ENCODE measurements around the gene SLC16A10.

SLC16A10 gene

DNA sequence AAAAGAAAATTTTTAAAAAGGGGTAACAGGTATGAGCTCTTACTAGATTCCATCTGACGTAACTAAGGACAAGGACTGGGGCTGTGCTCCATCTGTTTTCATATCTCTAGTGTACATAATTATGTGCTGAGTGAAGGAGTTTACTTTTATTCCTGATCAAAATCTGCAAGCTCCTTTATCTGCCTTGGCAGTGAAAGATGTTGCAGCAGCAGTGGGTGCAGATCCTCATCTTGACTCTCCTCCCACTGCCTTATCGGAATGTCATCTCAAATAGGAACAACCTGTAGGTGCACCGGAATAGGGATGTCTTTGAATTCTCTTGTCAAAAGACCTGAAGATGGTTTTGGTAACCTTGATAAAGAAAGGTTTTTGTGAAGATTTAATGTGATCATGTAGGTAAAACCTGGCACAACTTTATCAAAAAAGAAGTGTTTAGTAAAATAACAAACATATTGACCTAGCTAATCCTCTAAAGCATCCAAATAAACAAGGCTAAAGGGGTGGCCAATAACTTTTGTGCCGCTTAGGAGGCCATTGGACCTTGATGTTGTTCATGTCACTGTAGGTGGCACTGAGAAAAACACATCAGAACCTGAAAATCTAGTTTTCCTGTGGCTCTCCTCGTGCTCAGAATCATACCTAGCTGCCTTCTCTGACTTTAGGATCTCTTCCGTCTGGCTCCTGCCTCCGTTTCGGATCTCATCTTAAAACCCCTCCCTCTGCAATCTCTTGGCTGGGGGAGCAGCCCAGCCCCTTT, 19.0 kb upstream of the SLC16A10 start:
- DNase-seq (ENCODE audit: insufficient read length, low spot score) (no peak), FAIRE-seq (no peak)
- no peak for TF ChIP-seq SPI1 (IDR thresholded peaks at IDR 0.05; ENCODE audit: low read depth, low read length)
- TF ChIP-seq POU2F2 (IDR thresholded peaks at IDR 0.05; ENCODE audit: low read depth, low read length), result no peak
- TF ChIP-seq POLR2AphosphoS5 (IDR thresholded peaks at IDR 0.05; ENCODE audit: low read depth, low read length), result no peak
- no peak for TF ChIP-seq PAX5 (IDR thresholded peaks at IDR 0.05; ENCODE audit: insufficient read depth, low read length, severe bottlenecking)
- no peak for TF ChIP-seq TAF1 (IDR thresholded peaks at IDR 0.05; ENCODE audit: low read depth, low read length)
- no peak for TF ChIP-seq POLR2A (IDR thresholded peaks at IDR 0.05; ENCODE audit: low read depth, low read length)

DNA sequence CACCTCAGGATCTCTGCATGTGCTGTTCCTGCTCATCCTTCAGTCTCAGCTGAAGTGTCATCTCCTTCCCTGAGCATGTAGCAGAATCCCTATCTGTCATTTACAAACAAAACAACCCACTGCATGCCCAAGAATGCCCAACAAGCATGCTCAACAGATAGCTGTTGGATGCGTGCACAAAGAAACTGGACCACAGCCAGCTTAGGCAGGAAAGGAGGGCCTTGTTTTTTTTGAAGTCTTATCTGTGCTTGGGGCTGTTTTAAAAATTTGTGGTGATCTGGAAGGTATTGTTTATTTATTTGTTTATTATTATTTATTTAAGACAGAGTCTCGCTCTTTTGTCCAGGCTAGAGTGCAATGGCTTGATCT, 18.5 kb upstream of the SLC16A10 start:
- no peak for FAIRE-seq

DNA sequence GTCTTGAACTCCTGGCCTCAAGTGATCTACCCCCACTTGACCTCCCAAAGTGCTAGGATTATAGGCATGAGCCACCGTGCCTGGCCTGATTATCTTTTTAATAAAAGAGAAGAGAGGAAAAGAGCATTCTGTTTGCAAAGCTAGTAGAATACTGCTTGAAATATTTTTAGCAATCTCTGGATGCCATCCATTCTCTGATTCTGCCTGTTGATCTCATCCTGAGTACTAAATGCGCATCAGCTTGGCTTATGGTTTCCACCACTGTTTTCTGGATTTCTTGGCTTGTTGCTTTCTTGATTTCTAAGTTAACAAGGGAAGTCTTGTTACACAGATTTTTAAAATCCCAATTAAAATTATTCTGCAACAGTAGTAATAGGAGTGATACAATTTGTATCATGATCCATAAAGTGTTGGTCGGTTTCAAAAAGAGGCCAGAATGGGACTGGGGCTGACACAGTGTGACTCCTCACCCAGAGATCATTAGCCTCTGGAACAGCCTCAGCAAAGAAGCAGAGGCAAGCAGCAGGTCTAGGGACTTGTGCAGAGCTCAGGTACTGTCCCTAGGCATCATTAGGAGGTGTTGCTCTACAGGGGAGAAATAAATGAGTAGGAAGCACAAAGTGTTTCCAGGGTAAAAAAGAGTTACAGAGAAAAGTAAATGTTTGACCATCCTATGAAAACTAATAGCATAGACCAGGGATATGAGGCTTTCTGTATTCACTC, 17.8 kb upstream of the SLC16A10 start:
- FAIRE-seq, result no peak
- no peak for DNase-seq (ENCODE audit: insufficient read length, low spot score)
- no peak for TF ChIP-seq POLR2A (IDR thresholded peaks at IDR 0.05; ENCODE audit: low read depth, low read length)
- TF ChIP-seq POU2F2 (IDR thresholded peaks at IDR 0.05; ENCODE audit: low read depth, low read length), result no peak
- no peak for TF ChIP-seq SPI1 (IDR thresholded peaks at IDR 0.05; ENCODE audit: low read depth, low read length)
- no peak for TF ChIP-seq PAX5 (IDR thresholded peaks at IDR 0.05; ENCODE audit: insufficient read depth, low read length, severe bottlenecking)

More for the DNA sequence above, 18.5 kb upstream of the SLC16A10 start:
- TF ChIP-seq POU2F2 (IDR thresholded peaks at IDR 0.05; ENCODE audit: low read depth, low read length) (no peak), TAF1 (IDR thresholded peaks at IDR 0.05; ENCODE audit: low read depth, low read length) (no peak), SPI1 (IDR thresholded peaks at IDR 0.05; ENCODE audit: low read depth, low read length) (no peak), POLR2A (IDR thresholded peaks at IDR 0.05; ENCODE audit: low read depth, low read length) (no peak), PAX5 (IDR thresholded peaks at IDR 0.05; ENCODE audit: insufficient read depth, low read length, severe bottlenecking) (no peak), POLR2AphosphoS5 (IDR thresholded peaks at IDR 0.05; ENCODE audit: low read depth, low read length) (no peak)
- no peak for DNase-seq (ENCODE audit: insufficient read length, low spot score)

DNA sequence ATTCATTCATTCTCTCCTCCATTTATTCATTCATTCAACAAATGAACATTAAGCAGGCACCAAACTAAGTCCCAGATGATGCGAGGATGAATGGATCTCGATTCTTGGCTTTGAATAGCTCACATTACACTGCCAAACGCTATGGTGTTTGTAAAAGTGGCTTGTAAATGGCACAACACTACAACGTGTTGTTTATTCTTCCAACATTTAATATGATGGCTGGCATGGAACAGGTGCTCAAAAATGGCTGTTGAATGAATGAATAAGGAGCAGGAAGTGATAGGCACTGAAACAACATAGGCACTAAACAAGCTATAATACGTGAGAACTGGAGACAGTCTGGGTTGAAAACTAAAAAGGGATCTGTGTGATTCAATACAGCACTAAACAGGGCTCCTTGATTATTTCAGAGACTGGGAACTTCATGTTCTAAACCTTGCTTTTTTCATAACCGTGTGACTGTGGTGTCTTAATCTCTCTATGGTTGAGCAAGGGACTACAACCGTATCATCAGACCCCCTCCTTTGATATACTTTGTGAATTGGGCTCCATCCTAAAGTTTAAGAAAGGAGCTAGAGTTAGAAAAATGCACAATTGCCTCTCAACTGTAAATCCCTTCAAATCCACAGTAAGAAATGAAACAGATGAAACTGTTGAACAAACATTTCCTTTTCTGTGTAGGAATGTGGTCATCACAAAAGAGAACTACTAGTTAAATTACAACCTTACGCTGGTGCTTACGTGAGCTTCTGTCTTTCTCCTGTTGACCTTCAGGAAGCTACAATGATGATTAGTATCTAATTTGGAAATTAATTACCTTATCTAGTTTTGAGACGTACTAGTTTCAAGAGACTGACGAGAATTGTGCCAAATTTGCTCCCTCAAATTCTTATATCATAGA, 16.9 kb upstream of the SLC16A10 start:
- FAIRE-seq, result no peak
- no peak for TF ChIP-seq TAF1 (IDR thresholded peaks at IDR 0.05; ENCODE audit: low read depth, low read length)
- no peak for TF ChIP-seq PAX5 (IDR thresholded peaks at IDR 0.05; ENCODE audit: insufficient read depth, low read length, severe bottlenecking)
- no peak for TF ChIP-seq POLR2A (IDR thresholded peaks at IDR 0.05; ENCODE audit: low read depth, low read length)
- no peak for TF ChIP-seq SPI1 (IDR thresholded peaks at IDR 0.05; ENCODE audit: low read depth, low read length)
- no peak for TF ChIP-seq POLR2AphosphoS5 (IDR thresholded peaks at IDR 0.05; ENCODE audit: low read depth, low read length)
- TF ChIP-seq POU2F2 (IDR thresholded peaks at IDR 0.05; ENCODE audit: low read depth, low read length), result no peak
- no peak for DNase-seq (ENCODE audit: insufficient read length, low spot score)

DNA sequence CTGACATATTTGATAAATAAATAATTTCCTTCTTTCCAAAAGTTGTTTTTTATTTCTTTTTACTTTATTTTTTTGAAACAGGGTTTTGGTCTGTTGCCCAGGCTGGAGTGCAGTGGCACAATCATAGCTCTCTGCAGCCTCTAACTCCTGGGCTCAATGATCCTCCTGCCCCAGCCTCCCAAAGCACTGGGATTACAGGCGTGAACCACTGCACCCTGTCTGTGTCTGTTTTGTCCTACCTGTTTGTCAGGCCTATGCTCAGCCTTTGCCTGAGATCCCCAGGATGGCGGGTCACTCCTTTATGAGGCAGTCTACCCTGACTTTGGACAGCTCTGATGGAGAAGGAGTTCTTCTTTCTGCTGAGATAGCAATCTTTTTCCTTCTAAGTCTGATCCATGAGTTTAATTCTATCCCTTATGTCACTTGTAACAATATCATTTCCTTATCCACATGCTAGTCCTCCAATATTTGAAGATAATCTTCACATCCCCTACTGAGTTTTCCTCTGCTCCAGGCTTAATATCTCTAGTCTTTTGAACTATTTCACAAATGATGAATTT, 14.4 kb upstream of the SLC16A10 start:
- DNase-seq (ENCODE audit: insufficient read length, low spot score) (no peak), FAIRE-seq (no peak)
- no peak for TF ChIP-seq POLR2A (IDR thresholded peaks at IDR 0.05; ENCODE audit: low read depth, low read length)
- TF ChIP-seq POLR2AphosphoS5 (IDR thresholded peaks at IDR 0.05; ENCODE audit: low read depth, low read length), result no peak
- no peak for TF ChIP-seq POU2F2 (IDR thresholded peaks at IDR 0.05; ENCODE audit: low read depth, low read length)
- no peak for TF ChIP-seq SPI1 (IDR thresholded peaks at IDR 0.05; ENCODE audit: low read depth, low read length)
- TF ChIP-seq TAF1 (IDR thresholded peaks at IDR 0.05; ENCODE audit: low read depth, low read length), result no peak
- TF ChIP-seq PAX5 (IDR thresholded peaks at IDR 0.05; ENCODE audit: insufficient read depth, low read length, severe bottlenecking), result no peak

DNA sequence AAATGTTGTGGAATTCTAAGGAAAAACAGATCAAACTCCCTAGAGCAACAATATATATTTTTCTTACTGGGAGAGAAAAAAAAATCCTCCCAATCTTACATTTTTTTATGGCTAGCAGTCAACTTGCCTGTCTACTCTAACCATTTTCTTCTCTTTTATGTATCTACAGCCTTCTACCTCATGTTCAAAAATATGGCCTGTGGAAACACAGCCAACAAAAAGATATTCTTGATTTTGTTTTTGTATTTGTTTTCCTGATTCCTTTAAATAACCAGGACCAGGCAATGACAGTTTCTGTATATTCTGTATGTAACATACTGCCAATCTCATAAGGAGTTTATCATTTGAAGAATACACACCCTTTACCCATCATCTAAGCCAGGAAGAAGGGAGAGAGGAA, 13.0 kb upstream of the SLC16A10 start:
- no peak for DNase-seq (ENCODE audit: insufficient read length, low spot score)
- TF ChIP-seq POLR2A (IDR thresholded peaks at IDR 0.05; ENCODE audit: low read depth, low read length) (no peak), POLR2AphosphoS5 (IDR thresholded peaks at IDR 0.05; ENCODE audit: low read depth, low read length) (no peak), TAF1 (IDR thresholded peaks at IDR 0.05; ENCODE audit: low read depth, low read length) (no peak), POU2F2 (IDR thresholded peaks at IDR 0.05; ENCODE audit: low read depth, low read length) (no peak), SPI1 (IDR thresholded peaks at IDR 0.05; ENCODE audit: low read depth, low read length) (no peak), PAX5 (IDR thresholded peaks at IDR 0.05; ENCODE audit: insufficient read depth, low read length, severe bottlenecking) (no peak)
- FAIRE-seq, result no peak

DNA sequence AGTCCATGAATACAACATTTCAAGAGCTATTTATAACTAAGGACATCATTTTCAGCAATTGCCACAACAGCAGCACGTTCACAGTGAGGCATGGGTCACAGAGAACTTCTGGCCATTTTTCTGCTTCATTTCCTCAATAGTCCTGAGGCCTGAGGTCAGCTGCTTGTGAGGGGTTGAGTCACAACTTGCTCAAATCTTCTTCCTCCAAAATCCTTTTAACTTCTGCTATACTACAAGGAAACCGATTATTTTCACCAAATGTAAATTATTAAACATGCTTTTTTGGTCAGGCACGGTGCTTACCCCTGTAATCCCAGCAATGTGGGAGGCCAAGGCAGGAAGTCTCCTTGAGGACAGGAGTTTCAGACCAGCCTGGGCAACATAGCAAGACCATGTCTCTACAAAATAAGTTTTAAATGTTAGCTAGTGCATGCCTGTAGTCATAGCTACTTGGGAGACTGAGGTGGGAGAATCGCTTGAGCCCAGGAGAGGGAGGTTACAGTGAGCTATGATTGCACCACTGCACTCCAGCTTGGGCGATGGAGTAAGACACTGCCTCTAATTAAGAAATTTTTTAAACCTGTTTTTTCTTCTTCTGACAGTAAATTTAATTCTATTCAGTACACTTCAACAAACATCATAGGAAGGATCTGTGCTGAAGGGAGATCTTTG, 11.1 kb upstream of the SLC16A10 start:
- FAIRE-seq (no peak), DNase-seq (ENCODE audit: insufficient read length, low spot score) (no peak)

DNA sequence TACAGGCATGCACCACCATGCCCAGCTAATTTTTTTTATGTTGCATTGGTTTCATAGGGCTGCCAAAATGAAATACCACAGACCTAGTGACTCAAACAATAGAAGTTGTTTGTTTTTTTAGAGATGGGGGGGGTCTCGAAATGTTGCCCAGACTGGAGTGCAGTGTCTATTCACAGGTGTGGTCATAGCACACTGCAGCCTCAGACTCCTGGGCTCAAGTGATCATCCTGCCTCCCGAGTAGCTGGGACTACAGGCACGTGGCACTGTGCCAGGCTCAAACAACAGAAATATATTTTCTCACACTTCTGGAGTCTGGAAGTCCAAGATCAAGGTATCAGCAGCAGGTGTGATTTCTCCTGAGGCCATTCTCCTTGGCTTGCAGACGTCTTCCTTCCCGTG, 6.6 kb upstream of the SLC16A10 start:
- FAIRE-seq (no peak), DNase-seq (ENCODE audit: insufficient read length, low spot score) (no peak)
- no peak for TF ChIP-seq POLR2A (IDR thresholded peaks at IDR 0.05; ENCODE audit: low read depth, low read length)
- no peak for TF ChIP-seq TAF1 (IDR thresholded peaks at IDR 0.05; ENCODE audit: low read depth, low read length)

More for the DNA sequence above, 11.1 kb upstream of the SLC16A10 start:
- TF ChIP-seq POU2F2 (IDR thresholded peaks at IDR 0.05; ENCODE audit: low read depth, low read length) (no peak), POLR2AphosphoS5 (IDR thresholded peaks at IDR 0.05; ENCODE audit: low read depth, low read length) (no peak)

DNA sequence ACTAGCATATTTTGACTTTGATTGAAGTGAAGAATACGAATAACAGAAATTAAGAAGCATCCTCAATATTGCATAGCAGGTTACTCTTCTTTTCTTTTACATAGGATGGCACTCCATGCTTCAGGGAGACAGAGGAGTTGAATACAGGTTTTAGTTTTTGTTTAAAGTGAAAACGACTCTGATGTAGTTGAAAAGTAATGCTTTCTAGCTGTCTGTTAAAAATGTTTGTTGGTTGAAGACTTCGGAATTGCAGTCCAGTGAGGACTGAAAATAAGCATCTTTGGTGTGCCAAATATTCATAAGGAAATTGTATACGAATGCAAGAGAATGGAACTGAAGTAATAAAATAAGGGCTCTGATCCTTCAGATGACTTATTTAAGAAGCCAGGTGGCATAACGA, 618 bp upstream of the SLC16A10 start:
- FAIRE-seq, result no peak
- no peak for DNase-seq (ENCODE audit: insufficient read length, low spot score)
- TF ChIP-seq TAF1 (IDR thresholded peaks at IDR 0.05; ENCODE audit: low read depth, low read length), result no peak
- no peak for TF ChIP-seq SPI1 (IDR thresholded peaks at IDR 0.05; ENCODE audit: low read depth, low read length)
- TF ChIP-seq POLR2AphosphoS5 (IDR thresholded peaks at IDR 0.05; ENCODE audit: low read depth, low read length), result no peak
- no peak for TF ChIP-seq PAX5 (IDR thresholded peaks at IDR 0.05; ENCODE audit: insufficient read depth, low read length, severe bottlenecking)
- no peak for TF ChIP-seq POU2F2 (IDR thresholded peaks at IDR 0.05; ENCODE audit: low read depth, low read length)
- TF ChIP-seq POLR2A (IDR thresholded peaks at IDR 0.05; ENCODE audit: low read depth, low read length), result no peak
